GM12878 (cell line): ENCODE results near the gene CKB.
A peak's percentile ranks its signal among the peaks of the same experiment; 100 is the strongest.

Source experiments
- CTCF ChIP-seq, 3 experiments: IDR thresholded peaks in 2 of 3; conservative IDR thresholded peaks in 1 of 3; 2 replicates each; pipeline ENCODE4 v1.5.1; 2011; ENCODE audit warnings: low read depth in 3 of 3, low read length in 3 of 3, mild to moderate bottlenecking in 3 of 3, control low read depth in 2 of 3, moderate library complexity in 2 of 3, inconsistent platforms in 1 of 3, mixed read lengths in 1 of 3; ENCODE audit not compliant: control insufficient read depth in 2 of 3, insufficient read depth in 1 of 3; ENCODE audit errors: extremely low read depth in 1 of 3
- FOS ChIP-seq: IDR thresholded peaks from 3 replicates; pipeline ENCODE4 v1.6.1; 2011; ENCODE audit warnings: borderline replicate concordance; ENCODE audit not compliant: insufficient read length; ENCODE audit errors: extremely low read depth
- RAD21 ChIP-seq: IDR thresholded peaks from 2 replicates; pipeline ENCODE4 v1.6.1; 2011; ENCODE audit warnings: mild to moderate bottlenecking, low read depth, low read length, moderate library complexity; ENCODE audit not compliant: insufficient read depth

- peak; percentile 93 for TF ChIP-seq RAD21
- peak; percentile 85 to 96 (median 90); a peak in 5 of 6 replicates for TF ChIP-seq CTCF (IDR thresholded peaks at IDR 0.05 in 2 of 3, conservative IDR thresholded peaks at IDR 0.05 in 1 of 3; ENCODE audit: control insufficient read depth in 2 of 3, extremely low read depth in 1 of 3, insufficient read depth in 1 of 3, low read depth in 3 of 3, low read length in 3 of 3)
- TF ChIP-seq FOS, result no peak
These were observed 24.2 kb upstream of the CKB start for GRCh38 chr14:103546652-103547454.
